GM20000 (cell line): ENCODE data around the gene GALNT1.
A peak's percentile ranks its signal among the peaks of the same experiment; 100 is the strongest.

Source experiments
- DNase-seq: peaks from one replicate; pipeline ENCODE4 v3.0.0; 2012; ENCODE audit warnings: low spot score
- TF ChIP-seq, protein P1 (sequence below): IDR thresholded peaks from 2 replicates; pipeline ENCODE4 v1.5.1; 2012; ENCODE audit warnings: mild to moderate bottlenecking, control low read depth; ENCODE audit errors: extremely low read depth, missing control alignments

Gene GALNT1

DNA sequence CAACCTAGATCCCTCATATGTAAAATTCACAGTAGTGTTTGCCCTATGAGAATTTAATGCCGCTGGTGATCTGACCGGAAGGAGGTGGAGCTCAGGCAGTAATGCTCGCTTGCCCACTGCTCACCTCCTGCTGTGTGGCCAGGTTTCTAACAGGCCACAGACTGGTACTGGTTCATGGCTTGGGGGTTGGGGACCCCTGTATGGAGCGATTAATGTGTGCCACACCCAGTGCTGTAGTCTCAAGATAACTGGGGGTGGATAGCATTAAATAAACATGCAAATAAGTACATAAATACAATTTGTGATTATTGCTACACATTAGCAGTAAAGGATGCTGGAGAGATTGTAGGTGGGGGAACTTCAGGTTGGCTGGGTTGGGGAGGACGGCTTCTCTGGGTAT is 3.2 kb downstream of the GALNT1 start:
- TF ChIP-seq, protein P1, sequence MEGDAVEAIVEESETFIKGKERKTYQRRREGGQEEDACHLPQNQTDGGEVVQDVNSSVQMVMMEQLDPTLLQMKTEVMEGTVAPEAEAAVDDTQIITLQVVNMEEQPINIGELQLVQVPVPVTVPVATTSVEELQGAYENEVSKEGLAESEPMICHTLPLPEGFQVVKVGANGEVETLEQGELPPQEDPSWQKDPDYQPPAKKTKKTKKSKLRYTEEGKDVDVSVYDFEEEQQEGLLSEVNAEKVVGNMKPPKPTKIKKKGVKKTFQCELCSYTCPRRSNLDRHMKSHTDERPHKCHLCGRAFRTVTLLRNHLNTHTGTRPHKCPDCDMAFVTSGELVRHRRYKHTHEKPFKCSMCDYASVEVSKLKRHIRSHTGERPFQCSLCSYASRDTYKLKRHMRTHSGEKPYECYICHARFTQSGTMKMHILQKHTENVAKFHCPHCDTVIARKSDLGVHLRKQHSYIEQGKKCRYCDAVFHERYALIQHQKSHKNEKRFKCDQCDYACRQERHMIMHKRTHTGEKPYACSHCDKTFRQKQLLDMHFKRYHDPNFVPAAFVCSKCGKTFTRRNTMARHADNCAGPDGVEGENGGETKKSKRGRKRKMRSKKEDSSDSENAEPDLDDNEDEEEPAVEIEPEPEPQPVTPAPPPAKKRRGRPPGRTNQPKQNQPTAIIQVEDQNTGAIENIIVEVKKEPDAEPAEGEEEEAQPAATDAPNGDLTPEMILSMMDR: no peak
- DNase-seq: no peak

DNA sequence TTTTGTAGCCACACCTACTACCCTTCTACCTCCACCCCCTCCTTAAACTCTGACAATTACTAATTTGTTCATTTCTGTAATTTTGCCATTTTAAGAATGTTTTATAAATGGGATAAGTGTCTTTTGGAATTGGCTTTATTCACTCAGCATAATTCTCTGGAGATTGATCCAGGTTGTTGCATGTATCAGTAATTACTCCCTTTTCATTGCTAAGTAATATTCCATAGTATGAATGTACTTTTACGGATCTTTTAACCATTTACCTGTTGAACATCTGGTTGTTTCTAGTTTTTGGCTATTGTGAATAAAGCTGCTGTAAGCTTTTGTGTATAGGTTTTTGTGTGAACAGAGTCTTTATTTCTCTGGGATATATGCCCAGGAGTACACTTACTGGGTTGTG is 4.1 kb downstream of the GALNT1 start:
- TF ChIP-seq, protein P1: no peak
- no peak for DNase-seq

- DNase-seq: no peak
- TF ChIP-seq, protein P1: no peak
Observed at GRCh38 chr18:35588122-35588521, 6.6 kb downstream of the GALNT1 start.

DNA sequence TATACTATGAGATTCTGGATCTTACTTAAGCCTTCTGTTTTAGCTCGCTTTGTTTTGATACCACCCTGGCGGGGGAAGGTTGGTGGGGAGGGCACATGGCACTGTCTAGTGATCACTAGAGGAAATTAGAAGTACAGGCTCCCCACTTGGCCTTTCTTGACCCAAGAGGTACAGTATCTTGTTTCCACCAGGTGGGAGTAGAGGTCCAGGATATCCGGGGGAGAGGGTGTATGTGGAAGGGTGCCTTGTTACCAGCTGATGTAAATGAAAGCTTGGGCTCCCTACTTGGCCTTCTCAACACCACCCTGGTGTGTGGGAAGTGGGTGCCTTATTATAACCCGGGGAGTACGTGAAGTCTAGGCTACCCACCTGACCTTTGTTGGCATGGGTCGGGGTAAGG is 7.5 kb downstream of the GALNT1 start:
- TF ChIP-seq, protein P1: no peak
- DNase-seq: peak; percentile 38

DNA sequence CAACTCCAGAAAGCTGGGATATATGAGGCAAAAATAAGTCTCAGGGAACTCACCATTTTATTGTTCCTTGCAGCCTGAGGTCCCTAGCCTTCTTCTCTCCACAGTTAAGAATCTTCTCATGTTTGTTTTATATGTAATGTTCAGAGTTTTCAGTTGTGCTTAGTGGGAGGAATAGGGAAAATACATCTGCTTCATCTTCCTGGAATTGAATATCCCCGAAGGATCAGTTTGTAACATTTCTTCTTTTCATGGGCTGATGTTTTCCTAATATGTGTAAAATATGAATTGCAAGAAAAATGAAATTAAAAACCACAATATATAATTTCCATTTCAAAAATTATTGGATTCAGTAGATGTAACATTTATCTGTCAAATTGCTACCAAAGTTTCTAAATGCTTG is 8.0 kb downstream of the GALNT1 start:
- DNase-seq: no peak
- TF ChIP-seq, protein P1: no peak

DNA sequence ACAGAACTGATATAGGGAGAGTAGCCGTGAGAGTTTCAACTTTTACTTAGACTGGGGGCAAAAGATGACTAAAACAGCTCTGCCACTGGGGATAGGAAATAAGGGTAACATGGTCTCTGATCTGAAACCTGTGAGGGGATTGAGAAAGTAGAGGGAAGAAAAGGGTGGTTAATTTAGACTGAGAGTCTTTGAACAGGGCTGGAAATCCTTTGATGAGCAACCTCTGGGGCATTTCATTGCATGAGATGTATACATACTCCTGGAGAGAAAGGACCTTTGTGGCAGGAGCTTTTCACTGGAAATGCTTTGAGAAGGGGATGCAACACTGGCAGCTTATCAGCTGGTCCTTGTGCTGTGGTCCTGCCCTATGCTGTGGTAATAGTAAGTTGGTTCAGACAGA is 9.4 kb downstream of the GALNT1 start:
- DNase-seq: no peak

DNA sequence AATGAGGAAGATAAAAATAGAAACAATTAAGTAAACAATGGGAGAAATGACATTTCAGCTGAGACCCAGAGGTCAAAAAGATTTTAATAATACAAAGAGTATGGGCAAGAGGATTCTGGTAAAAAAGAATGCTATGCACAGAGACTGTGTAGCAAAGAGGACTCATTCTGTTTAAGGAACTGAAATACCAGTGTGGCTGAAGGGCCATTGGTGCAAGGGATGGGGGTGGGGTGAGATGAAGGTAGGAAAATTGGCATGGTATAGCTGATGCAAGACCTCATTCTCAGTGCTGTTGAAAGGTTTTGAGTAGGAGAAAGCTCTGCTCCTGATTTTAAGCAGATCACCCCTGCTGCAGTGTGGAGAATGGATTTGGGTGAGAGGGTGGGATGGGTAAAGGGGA is 10.8 kb downstream of the GALNT1 start:
- TF ChIP-seq, protein P1: no peak
- peak; percentile 68 for DNase-seq

More for the DNA sequence above, 9.4 kb downstream of the GALNT1 start:
- TF ChIP-seq, protein P1: no peak
